GM21381 (cell line): ENCODE data around the gene MIGA1.

ENCODE experiments used
- ATAC-seq: cut with Tn5 transposase; IDR thresholded peaks from one replicate; pipeline ENCODE4 v1.9.1; 2021; ENCODE audit warnings: mild to moderate bottlenecking, moderate library complexity; ENCODE audit not compliant: unreplicated experiment

Gene MIGA1

GRCh38 chr1:77846966-77847365, 67.5 kb downstream of the MIGA1 start:
- ATAC-seq, result no peak

GRCh38 chr1:77847621-77848080, 68.2 kb downstream of the MIGA1 start:
- ATAC-seq, result no peak

GRCh38 chr1:77850082-77850481, 70.6 kb downstream of the MIGA1 start:
- no peak for ATAC-seq

- ATAC-seq, result no peak
Observed at GRCh38 chr1:77857552-77857951, 78.1 kb downstream of the MIGA1 start.

- no peak for ATAC-seq
Observed at GRCh38 chr1:77858725-77859124, 79.3 kb downstream of the MIGA1 start.

- ATAC-seq, result no peak
Observed at GRCh38 chr1:77859248-77859647, 79.8 kb downstream of the MIGA1 start.

- no peak for ATAC-seq
Observed at GRCh38 chr1:77866296-77866695, 86.8 kb downstream of the MIGA1 start.

GRCh38 chr1:77872645-77873044, 93.2 kb downstream of the MIGA1 start:
- ATAC-seq, result no peak

GRCh38 chr1:77873461-77873860, 94.0 kb downstream of the MIGA1 start:
- ATAC-seq, result no peak

GRCh38 chr1:77874804-77875445, 95.5 kb downstream of the MIGA1 start:
- no peak for ATAC-seq

- ATAC-seq, result no peak
Observed at GRCh38 chr1:77876884-77877283, 97.4 kb downstream of the MIGA1 start.

- no peak for ATAC-seq
Observed at GRCh38 chr1:77881061-77881460, 101.6 kb downstream of the MIGA1 start.

GRCh38 chr1:77882411-77882810, 103.0 kb downstream of the MIGA1 start:
- ATAC-seq, result no peak

GRCh38 chr1:77888081-77888780, 108.8 kb downstream of the MIGA1 start, which contains the start of gene NEXN:
NEXN (plus strand) TSS chr1:77888624; CDS start chr1:77916107, 27,483 bp downstream.
- ATAC-seq, result no peak

- no peak for ATAC-seq
Observed at GRCh38 chr1:77888781-77889642, 109.6 kb downstream of the MIGA1 start.

GRCh38 chr1:77889671-77890070, 110.2 kb downstream of the MIGA1 start:
- no peak for ATAC-seq

GRCh38 chr1:77891200-77891599, 111.8 kb downstream of the MIGA1 start:
- ATAC-seq, result no peak

- no peak for ATAC-seq
Observed at GRCh38 chr1:77899647-77900320, 120.3 kb downstream of the MIGA1 start.

- no peak for ATAC-seq
Observed at GRCh38 chr1:77900687-77901293, 121.3 kb downstream of the MIGA1 start.

GRCh38 chr1:77905603-77906002, 126.2 kb downstream of the MIGA1 start:
- ATAC-seq, result no peak
